ENCODE data around the gene JAKMIP1. TPM values are rescaled to one million over a fixed set of nuclear protein-coding genes. Genes with fewer than 3 reads are reported as not detected.

Gene JAKMIP1
- total RNA-seq, 1 donor from 2014 or later = 5.5 TPM

- H3K36me3 ChIP-seq = no peaks in the 10 kb centered on the region
- no peak overlapping the region for H3K4me3 Mint-ChIP-seq
- H2AFZ ChIP-seq (replicated peaks) = no peak overlapping the region
- H3K36me3 Mint-ChIP-seq = no peaks in the 10 kb centered on the region
- no peak overlapping the region for H3K9ac ChIP-seq
- H3F3A ChIP-seq (ENCODE audit: low read depth) = peaks cover 4% of the 10 kb centered on the region
- DNase-seq (ENCODE audit: low spot score) = peak; percentile 79
- H3K79me2 ChIP-seq (ENCODE audit: low read depth) = no peaks in the 10 kb centered on the region
- peaks cover 38% of the 10 kb centered on the region for H3K27me3 Mint-ChIP-seq (ENCODE audit: insufficient read depth, low read depth)
- peaks cover 2% of the 10 kb centered on the region for H3K9me3 Mint-ChIP-seq
- H3K4me2 ChIP-seq = no peak overlapping the region
- no peak overlapping the region for H3K4me3 ChIP-seq
- no peak overlapping the region for H3K27ac Mint-ChIP-seq
- H3K4me1 ChIP-seq = peaks cover 5% of the 10 kb centered on the region
- H4K20me1 ChIP-seq (ENCODE audit: low read depth) = peaks cover 8% of the 10 kb centered on the region
- H3K9me3 ChIP-seq (ENCODE audit: low read depth) = no peaks in the 10 kb centered on the region
- no peak overlapping the region for H3K27ac ChIP-seq
- H3K27me3 ChIP-seq = peaks cover 27% of the 10 kb centered on the region
- TF ChIP-seq, protein P1, sequence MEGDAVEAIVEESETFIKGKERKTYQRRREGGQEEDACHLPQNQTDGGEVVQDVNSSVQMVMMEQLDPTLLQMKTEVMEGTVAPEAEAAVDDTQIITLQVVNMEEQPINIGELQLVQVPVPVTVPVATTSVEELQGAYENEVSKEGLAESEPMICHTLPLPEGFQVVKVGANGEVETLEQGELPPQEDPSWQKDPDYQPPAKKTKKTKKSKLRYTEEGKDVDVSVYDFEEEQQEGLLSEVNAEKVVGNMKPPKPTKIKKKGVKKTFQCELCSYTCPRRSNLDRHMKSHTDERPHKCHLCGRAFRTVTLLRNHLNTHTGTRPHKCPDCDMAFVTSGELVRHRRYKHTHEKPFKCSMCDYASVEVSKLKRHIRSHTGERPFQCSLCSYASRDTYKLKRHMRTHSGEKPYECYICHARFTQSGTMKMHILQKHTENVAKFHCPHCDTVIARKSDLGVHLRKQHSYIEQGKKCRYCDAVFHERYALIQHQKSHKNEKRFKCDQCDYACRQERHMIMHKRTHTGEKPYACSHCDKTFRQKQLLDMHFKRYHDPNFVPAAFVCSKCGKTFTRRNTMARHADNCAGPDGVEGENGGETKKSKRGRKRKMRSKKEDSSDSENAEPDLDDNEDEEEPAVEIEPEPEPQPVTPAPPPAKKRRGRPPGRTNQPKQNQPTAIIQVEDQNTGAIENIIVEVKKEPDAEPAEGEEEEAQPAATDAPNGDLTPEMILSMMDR (IDR thresholded peaks at IDR 0.05) = no peak
- TF ChIP-seq EZH2 (IDR thresholded peaks at IDR 0.05) (no peak), EZH2phosphoT487 (IDR thresholded peaks at IDR 0.05) (no peak)
- H3K4me1 Mint-ChIP-seq = peaks cover 4% of the 10 kb centered on the region
Measured at GRCh38 chr4:6225469-6225868, 25.1 kb upstream of the JAKMIP1 start.

DNA sequence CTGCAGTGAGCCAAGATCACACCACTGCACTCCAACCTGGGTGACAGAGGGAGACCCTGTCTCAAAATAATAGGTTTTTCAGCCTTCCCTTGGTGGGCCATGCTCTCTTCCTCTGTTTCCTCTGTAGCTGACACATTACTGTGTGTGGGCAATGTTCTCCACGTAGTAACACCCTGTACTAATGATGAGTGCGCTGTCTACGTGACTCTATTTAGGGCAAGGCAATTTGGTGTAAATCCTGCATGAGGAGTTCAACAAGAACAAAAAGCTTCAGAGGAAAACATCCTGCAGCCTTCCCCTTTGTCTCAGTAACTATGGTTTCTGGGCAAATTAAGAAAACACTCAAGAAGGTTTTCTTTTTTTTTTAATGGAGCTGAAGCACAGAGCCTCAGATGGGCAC lies 24.4 kb upstream of the JAKMIP1 start:
- Mint-ChIP-seq H3K36me3 (no peaks in the 10 kb centered on the region), H3K27me3 (ENCODE audit: insufficient read depth, low read depth) (peaks cover 37% of the 10 kb centered on the region), H3K27ac (no peak overlapping the region), H3K4me1 (peaks cover 4% of the 10 kb centered on the region), H3K9me3 (peaks cover 2% of the 10 kb centered on the region), H3K4me3 (no peak overlapping the region)
- no peaks in the 10 kb centered on the region for H3K36me3 ChIP-seq
- H3F3A ChIP-seq (ENCODE audit: low read depth) = peaks cover 4% of the 10 kb centered on the region
- H3K9ac ChIP-seq = no peak overlapping the region
- H2AFZ ChIP-seq (replicated peaks) = no peak overlapping the region
- no peak overlapping the region for H3K4me2 ChIP-seq
- H3K79me2 ChIP-seq (ENCODE audit: low read depth) = no peaks in the 10 kb centered on the region
- H3K27ac ChIP-seq = no peak overlapping the region
- H3K4me3 ChIP-seq = no peak overlapping the region
- no peak for TF ChIP-seq EZH2 (IDR thresholded peaks at IDR 0.05)
- TF ChIP-seq EZH2phosphoT487 (IDR thresholded peaks at IDR 0.05) = no peak
- TF ChIP-seq, protein P1 (IDR thresholded peaks at IDR 0.05) = no peak
- no peaks in the 10 kb centered on the region for H3K9me3 ChIP-seq (ENCODE audit: low read depth)
- no peak for DNase-seq (ENCODE audit: low spot score)
- H3K4me1 ChIP-seq = peaks cover 5% of the 10 kb centered on the region
- peaks cover 8% of the 10 kb centered on the region for H4K20me1 ChIP-seq (ENCODE audit: low read depth)
- peaks cover 34% of the 10 kb centered on the region for H3K27me3 ChIP-seq

DNA sequence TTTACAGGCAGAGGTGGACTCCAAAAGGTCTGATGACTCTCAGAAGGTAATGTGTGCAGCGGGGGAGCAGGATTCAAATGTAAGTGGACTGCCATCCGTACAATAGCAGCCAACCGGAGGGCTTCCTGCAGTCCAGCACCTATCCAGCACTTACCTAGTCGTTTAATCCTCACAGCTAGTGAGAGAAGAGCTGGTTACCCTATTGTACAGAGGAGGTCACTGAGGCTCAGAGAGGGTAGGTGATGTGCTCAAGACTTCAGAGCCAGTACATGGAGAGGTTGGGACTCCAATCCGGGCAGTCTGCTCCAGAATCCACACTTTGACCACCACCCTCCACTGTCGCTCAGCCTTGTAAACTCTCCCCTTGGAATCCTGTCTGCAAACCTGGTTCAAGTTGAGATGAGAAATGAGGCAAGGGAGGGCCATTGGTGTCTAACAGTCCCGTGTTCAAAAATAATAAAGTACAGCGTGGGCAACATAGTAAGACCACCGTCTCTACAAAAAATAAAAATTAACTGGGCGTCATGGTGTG lies 22.5 kb upstream of the JAKMIP1 start:
- Mint-ChIP-seq H3K27ac (no peak overlapping the region), H3K27me3 (ENCODE audit: insufficient read depth, low read depth) (peaks cover 34% of the 10 kb centered on the region), H3K9me3 (peaks cover 2% of the 10 kb centered on the region), H3K36me3 (no peaks in the 10 kb centered on the region), H3K4me3 (peak overlapping the region; percentile 74), H3K4me1 (peaks cover 4% of the 10 kb centered on the region)
- no peak overlapping the region for H3K4me2 ChIP-seq
- peak overlapping the region; percentile 57 for H3K4me3 ChIP-seq
- no peak overlapping the region for H2AFZ ChIP-seq (replicated peaks)
- H3K9me3 ChIP-seq (ENCODE audit: low read depth) = no peaks in the 10 kb centered on the region
- H4K20me1 ChIP-seq (ENCODE audit: low read depth) = peaks cover 8% of the 10 kb centered on the region
- H3F3A ChIP-seq (ENCODE audit: low read depth) = peaks cover 4% of the 10 kb centered on the region
- no peak overlapping the region for H3K27ac ChIP-seq
- TF ChIP-seq, protein P1 (IDR thresholded peaks at IDR 0.05) = no peak
- no peak for TF ChIP-seq EZH2 (IDR thresholded peaks at IDR 0.05)
- TF ChIP-seq EZH2phosphoT487 (IDR thresholded peaks at IDR 0.05) = no peak
- peak; percentile 60 for DNase-seq (ENCODE audit: low spot score)
- H3K27me3 ChIP-seq = peaks cover 53% of the 10 kb centered on the region
- no peaks in the 10 kb centered on the region for H3K36me3 ChIP-seq
- H3K79me2 ChIP-seq (ENCODE audit: low read depth) = no peaks in the 10 kb centered on the region
- peaks cover 5% of the 10 kb centered on the region for H3K4me1 ChIP-seq
- H3K9ac ChIP-seq = no peak overlapping the region

Data from neural progenitor cell (in vitro differentiated cells).